NCI-H2107 treated with DMSO at 0.1 percent for 48 hours (cell line): ENCODE results near the gene SHC1.

ENCODE experiments used
- DNase-seq: peaks from one replicate; lab custom pipeline; 2025; ENCODE audit not compliant: unreplicated experiment; lab: John Stamatoyannopoulos, UW

Gene SHC1

GRCh38 chr1:154958681-154959425 is 11.7 kb downstream of the SHC1 start:
- DNase-seq, result no peak

- DNase-seq, result no peak
Observed at GRCh38 chr1:154958036-154958435, 12.5 kb downstream of the SHC1 start.

- DNase-seq, result no peak
Observed at GRCh38 chr1:154957091-154957657, 13.4 kb downstream of the SHC1 start.

- DNase-seq, result no peak
Observed at GRCh38 chr1:154956544-154956941, 14.0 kb downstream of the SHC1 start.

- DNase-seq, result peak; percentile 93
Observed at GRCh38 chr1:154955718-154956543, 14.6 kb downstream of the SHC1 start, which contains the start of gene PBXIP1. Gene PBXIP1 (minus strand): TSS chr1:154956099. CDS start chr1:154953721, 2,378 bp downstream.

GRCh38 chr1:154955039-154955717 is 15.4 kb downstream of the SHC1 start:
- peak; percentile 80 for DNase-seq

GRCh38 chr1:154954541-154954940 is 16.0 kb downstream of the SHC1 start:
- no peak for DNase-seq

- DNase-seq, result no peak
Observed at GRCh38 chr1:154953611-154954038, 16.9 kb downstream of the SHC1 start.

- no peak for DNase-seq
Observed at GRCh38 chr1:154952664-154953063, 17.9 kb downstream of the SHC1 start.

GRCh38 chr1:154951901-154952657 is 18.5 kb downstream of the SHC1 start:
- DNase-seq, result no peak

GRCh38 chr1:154948079-154948478 is 22.5 kb downstream of the SHC1 start:
- no peak for DNase-seq

- DNase-seq, result no peak
Observed at GRCh38 chr1:154945962-154946850, 24.3 kb downstream of the SHC1 start.

- DNase-seq, result no peak
Observed at GRCh38 chr1:154945160-154945961, 25.2 kb downstream of the SHC1 start.

GRCh38 chr1:154944401-154945159 is 26.0 kb downstream of the SHC1 start:
- no peak for DNase-seq

GRCh38 chr1:154943649-154944400 is 26.7 kb downstream of the SHC1 start:
- DNase-seq, result no peak

GRCh38 chr1:154941333-154942013 is 29.1 kb downstream of the SHC1 start:
- DNase-seq, result no peak
